Adrenal gland (tissue), 12 donors: Measurements from ENCODE around the gene PANK2. TPM values are rescaled to one million over a fixed set of nuclear protein-coding genes. Genes with fewer than 3 reads are reported as not detected.

Experiments
- DNase-seq, 7 donors: peaks; one replicate each; pipeline ENCODE4 v3.0.0-alpha.2; 2019 to 2020
- H3K27ac ChIP-seq, 5 donors: fragments of 200-600 bp; sonication (generic) in 4 of 5; 1 replicate in 3 of 5; 2 replicates in 2 of 5; pipeline versions ENCODE4 v1.5.1 to v1.8.0; 2016 to 2020; ENCODE audit warnings: mild to moderate bottlenecking in 1 of 5
- H3K27me3 ChIP-seq: fragments of 200-600 bp; 2 replicates; pipeline ENCODE4 v1.8.0; 2021
- H3K36me3 ChIP-seq, 2 donors: fragments of 200-600 bp; replicated peaks in 1 of 2; 1 replicate in 1 of 2; 2 replicates in 1 of 2; pipeline versions ENCODE4 v1.5.1 to v1.8.0; 2018 to 2022
- H3K4me1 ChIP-seq, 2 donors: fragments of 200-600 bp; replicated peaks in 1 of 2; 1 replicate in 1 of 2; 2 replicates in 1 of 2; pipeline versions ENCODE4 v1.5.1 to v1.8.0; 2018 to 2021
- H3K4me3 ChIP-seq, 4 donors: fragments of 200-600 bp; sonication (generic) in 3 of 4; one replicate each; pipeline ENCODE4 v1.5.1; 2016 to 2018
- H3K9me3 ChIP-seq, 3 donors: fragments of 200-600 bp; sonication (generic) in 1 of 3; replicated peaks in 1 of 3; 1 replicate in 2 of 3; 2 replicates in 1 of 3; pipeline versions ENCODE4 v1.5.1 to v1.8.0; 2016 to 2021
- CTCF ChIP-seq, 6 experiments: fragments of 450-650 bp in 4 of 6; fragments of 200-600 bp in 2 of 6; sonication (generic) in 1 of 6; IDR thresholded peaks; 1 replicate in 5 of 6; 2 replicates in 1 of 6; pipeline versions ENCODE4 v1.5.1 to v1.8.0; 2016 to 2021; ENCODE audit warnings: antibody characterized with exemption in 6 of 6, mild to moderate bottlenecking in 2 of 6, moderate library complexity in 1 of 6
- POLR2A ChIP-seq, 2 donors: fragments of 450-650 bp; IDR thresholded peaks; one replicate each; pipeline ENCODE4 v1.6.1; 2017; ENCODE audit warnings: antibody characterized with exemption in 2 of 2, mild to moderate bottlenecking in 2 of 2, moderate library complexity in 1 of 2
- WGBS, 4 donors: extraction: QIAGEN DNeasy Blood & Tissue Kit in 2 of 4; methylation state at CpG; one replicate each; pipeline versions ENCODE4 v1.1.5 to v1.1.7; 2013 to 2017; 5-methylcytosine and 5-hydroxymethylcytosine counted together
- intact Hi-C, 2 donors: fragments of 100-400 bp; cut with DNase I; formaldehyde crosslinking; loops; one replicate each; pipeline versions ENCODE4 v1.14.1 to v1.15.0; 2022 to 2023
- polyA plus RNA-seq, 3 donors: library from polyadenylated mRNA; stranded (reverse); fragments of 200-250 nt in 2 of 3; fragments of 350-450 nt in 1 of 3; fragmentation: Illumina TruSeq in 1 of 3; extraction: RNeasy Lipid Tissue Mini Kit (QIAGEN cat#74804) in 1 of 3; gene quantifications; one replicate each; pipeline ENCODE4 v1.2.3, GENCODE V29; 2013 to 2014
- total RNA-seq, 9 donors: library from RNA; depleted of rRNA in 4 of 9; stranded (reverse); fragments of >200 nt in 4 of 9; fragments of 120-200 nt in 1 of 9; fragmentation: NEBNext Ultra II Directional in 1 of 9; extraction: Animal tissue kit (Norgen Biotek cat#: 25700) in 1 of 9; gene quantifications; one replicate each; pipeline versions ENCODE4 v1.1.0 to v1.2.4, GENCODE V29; 2013 to 2023
- donor health status: healthy with polysubstance abuse.
- donor health status: Bipolar disorder and iron deficiency.
- donor health status: DM: yes; HTN: yes; CAD: no.
- donor health status: DM: no; HTN: no; CAD: no.
- donor health status: DM: no; HTN: no; CAD: no.
- donor health status: DM: yes; HTN: yes; CAD: no.

The PANK2 gene
- total and polyA plus RNA-seq, 12 donors = 32.5 to 70.1 (median 46.9) TPM

GRCh38 chr20:3867802-3868201 is 21.4 kb upstream of the PANK2 start:
- intact Hi-C loops = no loop called here
- no peak for DNase-seq
- Histone ChIP-seq H3K27me3 (no peaks in the 10 kb centered on the region), H3K4me3 (no peak overlapping the region), H3K4me1 (no peaks in the 10 kb centered on the region), H3K27ac (no peak overlapping the region), H3K9me3 (no peaks in the 10 kb centered on the region), H3K36me3 (peaks cover 0 to 56% of the 10 kb centered on the region in 2 donors)
- TF ChIP-seq CTCF (IDR thresholded peaks at IDR 0.05) (no peak), POLR2A (IDR thresholded peaks at IDR 0.05) (no peak)
- 76 to 80% (median 79%) methylated on average over 2 of the region's 2 CpGs for WGBS, 4 donors

DNA sequence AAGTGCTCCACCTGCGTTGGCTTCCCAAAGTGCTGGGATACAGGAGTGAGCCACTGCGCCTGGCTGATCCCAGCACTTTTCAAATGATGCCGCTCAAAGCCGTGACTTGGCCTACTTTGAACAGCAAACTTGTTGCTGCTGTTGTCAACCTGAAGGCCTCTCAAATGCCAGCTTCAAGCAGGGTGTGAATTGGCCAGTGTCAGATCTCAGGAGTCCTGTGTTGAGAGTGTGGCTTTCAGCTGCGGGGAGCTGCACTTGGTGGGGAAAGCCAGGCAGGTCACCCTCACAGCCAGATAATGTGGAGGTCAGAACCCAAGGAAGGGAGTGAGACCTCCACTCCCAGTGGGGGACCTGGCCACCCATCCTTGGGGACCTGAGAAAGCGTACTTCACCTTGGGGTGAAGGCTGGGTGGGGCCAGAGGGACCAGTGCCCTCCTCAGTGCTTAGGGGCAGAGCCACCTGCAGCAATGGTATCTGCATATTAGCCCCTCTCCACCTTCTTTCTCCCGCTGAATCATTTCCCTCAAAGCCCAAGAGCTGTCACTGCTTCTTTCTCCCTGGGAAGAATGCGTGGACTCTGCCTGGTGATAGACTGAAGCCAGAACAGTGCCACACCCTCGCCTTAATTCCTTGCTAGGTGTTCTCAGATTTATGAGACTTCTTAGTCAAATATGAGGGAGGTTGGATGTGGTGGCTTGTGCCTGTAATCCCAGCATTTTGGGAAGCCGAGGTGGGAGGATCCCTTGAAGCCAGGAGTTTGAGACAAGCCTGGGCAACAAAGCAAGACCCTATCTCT is 19.1 kb upstream of the PANK2 start:
- no peak for DNase-seq
- H3K36me3 ChIP-seq = peaks cover 0 to 48% of the 10 kb centered on the region in 2 donors
- WGBS, 4 donors = 91 to 94% (median 92%) methylated on average over 8 to 10 of the region's 10 CpGs
- TF ChIP-seq CTCF (IDR thresholded peaks at IDR 0.05) (no peak), POLR2A (IDR thresholded peaks at IDR 0.05) (no peak)
- no peaks in the 10 kb centered on the region for H3K27me3 ChIP-seq
- H3K27ac ChIP-seq = no peak overlapping the region
- intact Hi-C loops = no loop called here
- H3K9me3 ChIP-seq = no peaks in the 10 kb centered on the region
- no peak overlapping the region for H3K4me3 ChIP-seq
- H3K4me1 ChIP-seq = no peaks in the 10 kb centered on the region

- Histone ChIP-seq H3K27ac (peak overlapping the region in 1 of 5 donors; percentile 43), H3K4me3 (no peak overlapping the region), H3K36me3 (peaks cover 0 to 31% of the 10 kb centered on the region in 2 donors), H3K9me3 (no peaks in the 10 kb centered on the region), H3K27me3 (no peaks in the 10 kb centered on the region), H3K4me1 (peaks cover 0 to 5% of the 10 kb centered on the region in 2 donors)
- TF ChIP-seq POLR2A (IDR thresholded peaks at IDR 0.05) = no peak
- no peak for TF ChIP-seq CTCF (IDR thresholded peaks at IDR 0.05)
- peak in 3 of 7 donors; percentile 19 to 34 (median 31) for DNase-seq
- intact Hi-C loops = no loop called here
- WGBS, 4 donors = 71 to 84% (median 81%) methylated on average over 3 to 4 of the region's 4 CpGs
Measured at GRCh38 chr20:3871550-3872265, 17.5 kb upstream of the PANK2 start.

DNA sequence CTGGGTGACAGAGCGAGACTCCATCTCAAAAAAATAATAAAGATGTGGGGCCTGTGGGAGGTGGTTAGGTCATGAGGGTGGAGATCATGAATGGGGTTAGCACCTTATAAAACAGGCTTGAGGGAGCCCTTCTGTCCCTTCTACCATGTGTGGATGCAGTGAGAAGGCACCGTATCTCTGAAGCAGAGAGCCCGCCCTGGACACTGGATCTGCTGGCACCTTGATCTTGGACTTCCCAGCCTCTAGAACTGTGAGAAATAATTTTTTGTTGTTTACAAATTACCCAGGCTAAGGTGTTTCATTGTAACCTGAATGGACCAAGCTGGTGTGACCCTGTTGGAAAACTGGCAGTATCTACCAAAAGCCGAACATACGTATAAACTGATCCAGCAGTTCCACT is 15.7 kb upstream of the PANK2 start:
- H3K4me1 ChIP-seq = peaks cover 0 to 5% of the 10 kb centered on the region in 2 donors
- peaks cover 0 to 22% of the 10 kb centered on the region in 2 donors for H3K36me3 ChIP-seq
- WGBS, 4 donors = 94 to 100% (median 97%) methylated on average over 5 of the region's 5 CpGs
- DNase-seq = no peak
- H3K4me3 ChIP-seq = no peak overlapping the region
- H3K9me3 ChIP-seq = no peaks in the 10 kb centered on the region
- no peak overlapping the region for H3K27ac ChIP-seq
- TF ChIP-seq CTCF (IDR thresholded peaks at IDR 0.05) (no peak), POLR2A (IDR thresholded peaks at IDR 0.05) (no peak)
- intact Hi-C loops = no loop called here
- no peaks in the 10 kb centered on the region for H3K27me3 ChIP-seq
